ENCODE data around the gene BIN1. TPM values are rescaled to one million over a fixed set of nuclear protein-coding genes. Genes with fewer than 3 reads are reported as not detected.
A peak's percentile ranks its signal among the peaks of the same experiment; 100 is the strongest.

Gene BIN1
- total RNA-seq, 1 donor from 2014 or later, result 33.4 TPM

DNA sequence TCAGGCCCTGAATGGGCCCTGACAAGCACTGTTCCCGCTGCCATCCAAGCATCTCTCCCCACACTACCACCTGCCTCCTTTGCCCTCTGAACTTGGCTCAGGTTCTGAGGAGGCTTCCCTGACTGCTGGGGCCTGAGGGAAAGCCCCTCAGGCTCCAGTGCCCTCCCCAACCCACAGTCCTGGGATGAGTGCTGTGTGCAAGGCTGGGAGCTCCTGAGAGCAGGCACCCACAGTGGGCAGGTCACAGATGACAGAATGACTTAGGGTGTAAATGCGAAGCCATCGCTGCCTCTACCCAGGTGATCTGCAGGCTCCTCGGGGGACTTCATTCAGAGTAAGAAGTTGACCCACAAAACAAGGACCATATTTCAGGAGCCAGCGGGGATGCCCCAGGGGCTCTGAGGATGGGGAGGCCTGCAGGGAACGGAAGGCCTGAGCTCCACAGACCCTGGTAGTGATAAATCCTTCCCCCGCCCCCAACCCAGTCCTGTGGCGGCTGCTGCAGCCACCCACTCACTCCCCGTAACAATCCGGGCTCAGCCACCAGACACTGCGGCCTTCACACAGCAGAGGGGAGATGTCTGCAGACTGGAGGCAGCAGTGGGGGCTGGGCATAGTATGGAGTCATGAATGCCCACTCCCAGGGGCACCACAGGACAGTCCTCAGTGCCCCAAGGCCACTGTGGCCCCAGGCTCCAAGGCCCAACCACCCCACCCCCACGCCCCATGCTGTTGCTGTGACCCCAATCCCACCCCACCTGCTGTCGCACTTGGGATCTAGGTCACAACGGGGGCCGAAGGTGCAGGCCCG lies 8.9 kb downstream of the BIN1 start:
- intact Hi-C loops (cut with DNase I), result no loop called here

DNA sequence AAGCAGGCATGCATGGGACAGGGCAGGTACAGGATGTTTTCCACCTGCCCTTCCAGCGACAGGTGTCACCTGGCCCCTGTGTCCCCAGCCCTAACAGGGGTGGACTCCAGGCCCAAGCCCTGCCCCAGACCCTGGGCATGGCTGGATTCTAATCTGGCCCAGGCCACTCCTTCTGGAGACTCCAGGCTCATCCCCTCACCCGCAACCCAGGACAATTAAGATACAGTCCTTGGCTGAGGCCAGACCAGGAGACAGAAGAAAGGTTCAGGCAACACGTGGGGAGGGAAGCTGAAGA lies 9.5 kb downstream of the BIN1 start:
- H3K4me3 ChIP-seq, result no peak overlapping the region
- TF ChIP-seq, protein P1, sequence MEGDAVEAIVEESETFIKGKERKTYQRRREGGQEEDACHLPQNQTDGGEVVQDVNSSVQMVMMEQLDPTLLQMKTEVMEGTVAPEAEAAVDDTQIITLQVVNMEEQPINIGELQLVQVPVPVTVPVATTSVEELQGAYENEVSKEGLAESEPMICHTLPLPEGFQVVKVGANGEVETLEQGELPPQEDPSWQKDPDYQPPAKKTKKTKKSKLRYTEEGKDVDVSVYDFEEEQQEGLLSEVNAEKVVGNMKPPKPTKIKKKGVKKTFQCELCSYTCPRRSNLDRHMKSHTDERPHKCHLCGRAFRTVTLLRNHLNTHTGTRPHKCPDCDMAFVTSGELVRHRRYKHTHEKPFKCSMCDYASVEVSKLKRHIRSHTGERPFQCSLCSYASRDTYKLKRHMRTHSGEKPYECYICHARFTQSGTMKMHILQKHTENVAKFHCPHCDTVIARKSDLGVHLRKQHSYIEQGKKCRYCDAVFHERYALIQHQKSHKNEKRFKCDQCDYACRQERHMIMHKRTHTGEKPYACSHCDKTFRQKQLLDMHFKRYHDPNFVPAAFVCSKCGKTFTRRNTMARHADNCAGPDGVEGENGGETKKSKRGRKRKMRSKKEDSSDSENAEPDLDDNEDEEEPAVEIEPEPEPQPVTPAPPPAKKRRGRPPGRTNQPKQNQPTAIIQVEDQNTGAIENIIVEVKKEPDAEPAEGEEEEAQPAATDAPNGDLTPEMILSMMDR (IDR thresholded peaks at IDR 0.05), result no peak
- intact Hi-C loops (cut with DNase I), result no loop called here
- no peak overlapping the region for H3K27ac ChIP-seq
- peak; percentile 46 for DNase-seq
- no peaks in the 10 kb centered on the region for H3K9me3 ChIP-seq
- ATAC-seq, result no peak
- H3K36me3 ChIP-seq, result no peaks in the 10 kb centered on the region
- H3K27me3 ChIP-seq, result no peaks in the 10 kb centered on the region
- H3K4me1 ChIP-seq, result peaks cover 14% of the 10 kb centered on the region

More for the DNA sequence above, 8.9 kb downstream of the BIN1 start:
- TF ChIP-seq, protein P1 (IDR thresholded peaks at IDR 0.05), result no peak
- Histone ChIP-seq H3K27me3 (no peaks in the 10 kb centered on the region), H3K36me3 (no peaks in the 10 kb centered on the region), H3K27ac (no peak overlapping the region), H3K9me3 (no peaks in the 10 kb centered on the region), H3K4me3 (no peak overlapping the region), H3K4me1 (peaks cover 14% of the 10 kb centered on the region)
- peak; percentile 53 for DNase-seq
- ATAC-seq, result no peak

DNA sequence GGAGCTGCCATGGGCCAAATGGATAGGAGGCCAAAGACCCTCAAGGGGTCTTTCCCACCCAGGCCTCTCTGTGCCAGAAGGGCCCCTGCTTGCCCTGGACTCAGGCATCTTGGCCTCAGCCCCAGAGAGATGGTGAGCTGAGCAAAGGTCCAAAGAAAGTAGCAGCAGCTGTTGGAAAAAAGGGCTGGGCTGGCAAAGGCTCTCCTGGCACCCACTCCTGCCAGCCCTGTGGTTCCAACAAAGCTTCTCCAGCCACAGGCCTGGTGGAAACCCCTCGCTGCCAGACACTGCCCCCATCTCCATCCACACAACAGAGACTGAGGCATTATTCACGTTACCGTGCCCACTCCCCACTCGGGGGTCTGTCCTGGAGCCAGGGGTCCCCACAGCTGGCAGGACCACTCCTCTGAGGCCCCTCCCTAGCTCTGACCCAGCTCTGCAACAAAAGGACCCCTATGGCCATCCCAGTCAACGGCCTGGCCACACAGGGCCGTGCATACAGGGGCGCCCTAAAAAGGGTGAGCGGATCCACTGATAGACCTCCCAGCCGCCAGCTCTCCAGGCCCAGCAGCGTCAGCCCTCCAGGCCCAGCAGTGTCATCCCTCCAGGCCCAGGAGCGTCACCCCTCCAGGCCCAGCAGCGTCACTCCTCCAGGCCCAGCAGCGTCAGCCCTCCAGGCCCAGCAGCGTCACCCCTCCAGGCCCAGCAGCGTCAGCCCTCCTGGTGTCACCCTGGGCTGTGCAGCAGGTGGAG lies 10.1 kb downstream of the BIN1 start:
- TF ChIP-seq, protein P1 (IDR thresholded peaks at IDR 0.05), result no peak
- H3K27ac ChIP-seq, result no peak overlapping the region
- ATAC-seq (no peak), DNase-seq (peak; percentile 52)
- H3K9me3 ChIP-seq, result no peaks in the 10 kb centered on the region
- H3K4me3 ChIP-seq, result no peak overlapping the region
- H3K4me1 ChIP-seq, result peaks cover 14% of the 10 kb centered on the region
- intact Hi-C loops (cut with DNase I), result no loop called here
- no peaks in the 10 kb centered on the region for H3K27me3 ChIP-seq
- H3K36me3 ChIP-seq, result no peaks in the 10 kb centered on the region

DNA sequence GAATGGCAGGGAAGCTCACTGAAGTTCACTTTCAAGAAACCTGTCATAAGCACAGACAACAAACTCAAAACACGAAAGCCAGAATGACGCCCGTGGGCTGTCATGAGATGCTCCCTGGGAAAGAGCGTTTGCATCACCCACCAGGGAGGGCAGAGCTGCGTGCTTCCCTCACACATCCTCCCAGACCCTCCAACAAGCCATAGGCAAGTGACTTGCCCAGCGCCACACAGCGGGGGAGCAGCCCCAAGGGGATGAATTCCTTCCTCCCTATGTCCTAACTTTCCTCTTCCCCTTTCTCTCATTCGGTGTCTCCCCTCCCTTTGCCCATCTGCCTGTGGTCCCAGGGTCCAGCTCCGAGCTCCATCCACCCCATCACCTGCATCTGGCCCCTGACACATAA lies 10.7 kb downstream of the BIN1 start:
- no peaks in the 10 kb centered on the region for H3K36me3 ChIP-seq
- intact Hi-C loops (cut with DNase I), result no loop called here
- peaks cover 14% of the 10 kb centered on the region for H3K4me1 ChIP-seq
- H3K4me3 ChIP-seq, result no peak overlapping the region
- no peak overlapping the region for H3K27ac ChIP-seq
- no peaks in the 10 kb centered on the region for H3K27me3 ChIP-seq
- TF ChIP-seq, protein P1 (IDR thresholded peaks at IDR 0.05), result no peak
- ATAC-seq (no peak), DNase-seq (no peak)
- no peaks in the 10 kb centered on the region for H3K9me3 ChIP-seq

DNA sequence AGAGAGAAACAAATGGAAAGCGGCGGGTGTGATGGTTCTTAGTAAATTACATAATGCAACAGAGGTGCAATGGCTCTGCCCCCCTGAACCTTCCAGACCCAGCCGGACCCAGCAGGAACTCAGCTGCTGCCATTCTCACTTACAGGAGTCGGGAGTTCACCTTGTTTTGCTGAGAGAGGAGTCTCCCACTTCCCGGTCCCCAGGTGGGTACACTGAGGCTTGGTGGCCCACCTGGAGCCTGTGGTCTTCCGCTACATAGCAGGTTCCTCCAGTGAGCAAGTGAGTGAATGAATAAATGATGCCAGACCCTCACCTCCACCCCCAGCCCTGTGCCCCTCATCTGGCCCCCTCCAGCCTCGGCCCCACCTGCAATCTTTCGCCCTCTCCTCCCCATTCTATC lies 11.2 kb downstream of the BIN1 start:
- DNase-seq, result no peak
- no peak overlapping the region for H3K27ac ChIP-seq
- TF ChIP-seq, protein P1 (IDR thresholded peaks at IDR 0.05), result no peak
- no peak overlapping the region for H3K4me3 ChIP-seq
- no peaks in the 10 kb centered on the region for H3K36me3 ChIP-seq
- H3K9me3 ChIP-seq, result no peaks in the 10 kb centered on the region
- intact Hi-C loops (cut with DNase I), result no loop called here
- no peak for ATAC-seq
- H3K27me3 ChIP-seq, result no peaks in the 10 kb centered on the region
- peaks cover 14% of the 10 kb centered on the region for H3K4me1 ChIP-seq
